H1 (cell line): ENCODE measurements around the gene FOXP2. TPM values are rescaled to one million over a fixed set of nuclear protein-coding genes. Genes with fewer than 3 reads are reported as not detected.

ENCODE experiments used
- CTCF ChIA-PET: fragments of 300-600 bp; sonication (Branson Sonifier 250); formaldehyde crosslinking; loops from one replicate; lab custom pipeline; 2021; ENCODE audit not compliant: partially characterized antibody; lab: Charles Lee
- POLR2A ChIA-PET: fragments of 300-600 bp; sonication (Branson Sonifier 250); formaldehyde crosslinking; loops from one replicate; lab custom pipeline; 2021; ENCODE audit warnings: inconsistent platforms; ENCODE audit not compliant: partially characterized antibody; lab: Charles Lee
- DNase-seq, 2 experiments: peaks; one replicate each; pipeline versions ENCODE4 v3.0.0 to v3.0.0-alpha.2; 2010 to 2022; ENCODE audit warnings: low spot score in 2 of 2, low read depth in 1 of 2, mixed read lengths in 1 of 2
- FAIRE-seq: peaks from 2 replicates; lab custom pipeline; 2011; peaks lifted over from hg19 to GRCh38; lab: Jason Lieb, UNC
- H2AFZ ChIP-seq: 2 replicates; pipeline ENCODE4 v1.8.1; 2012; ENCODE audit warnings: low read length, inconsistent platforms
- H2AK5ac ChIP-seq: 2 replicates; pipeline ENCODE4 v1.6.1; 2013; ENCODE audit warnings: low read depth, low read length
- H2BK120ac ChIP-seq: replicated peaks from 2 replicates; pipeline ENCODE3; 2013; ENCODE audit warnings: low read depth, low read length, inconsistent platforms
- H2BK12ac ChIP-seq: 2 replicates; pipeline ENCODE4 v1.6.1; 2013; ENCODE audit warnings: low read depth, low read length
- H2BK15ac ChIP-seq: 2 replicates; pipeline ENCODE4 v1.6.1; 2013; ENCODE audit warnings: low read length
- H2BK20ac ChIP-seq: 2 replicates; pipeline ENCODE4 v1.6.1; 2013; ENCODE audit warnings: low read length
- H2BK5ac ChIP-seq: 2 replicates; pipeline ENCODE4 v1.6.1; 2013; ENCODE audit warnings: low read depth, low read length
- H3K14ac ChIP-seq: 2 replicates; pipeline ENCODE4 v1.6.1; 2013; ENCODE audit warnings: inconsistent platforms; ENCODE audit not compliant: insufficient read length
- H3K18ac ChIP-seq: 2 replicates; pipeline ENCODE4 v1.6.1; 2013; ENCODE audit warnings: low read length; ENCODE audit errors: extremely low read depth
- H3K23ac ChIP-seq: 2 replicates; pipeline ENCODE4 v1.6.1; 2013; ENCODE audit warnings: inconsistent platforms; ENCODE audit not compliant: insufficient read length
- H3K23me2 ChIP-seq: 2 replicates; pipeline ENCODE4 v1.6.1; 2013; ENCODE audit warnings: low read depth, low read length
- H3K27ac ChIP-seq: 2 replicates; pipeline ENCODE4 v1.6.1; 2011; ENCODE audit warnings: low read depth, low read length, inconsistent platforms
- H3K27me3 ChIP-seq, 4 experiments: replicated peaks in 1 of 4; 1 replicate in 1 of 4; 2 replicates in 3 of 4; pipeline versions ENCODE4 v1.6.1 to v1.8.1; 2011 to 2013; ENCODE audit warnings: low read length in 3 of 4, mild to moderate bottlenecking in 3 of 4, inconsistent platforms in 2 of 4, mixed read lengths in 2 of 4, moderate library complexity in 1 of 4; ENCODE audit not compliant: control insufficient read depth in 3 of 4, insufficient read depth in 3 of 4; ENCODE audit errors: extremely low read depth in 1 of 4
- H3K36me3 ChIP-seq, 4 experiments: 2 replicates each; pipeline versions ENCODE4 v1.6.1 to v1.8.1; 2011 to 2013; ENCODE audit warnings: mild to moderate bottlenecking in 4 of 4, low read length in 3 of 4, moderate library complexity in 2 of 4, control low read depth in 1 of 4, inconsistent platforms in 1 of 4; ENCODE audit not compliant: insufficient read depth in 4 of 4, control insufficient read depth in 2 of 4
- H3K4ac ChIP-seq: replicated peaks from 2 replicates; pipeline ENCODE3; 2013; ENCODE audit warnings: low read length, low read depth, mixed read lengths, inconsistent platforms; ENCODE audit not compliant: insufficient read length
- H3K4me1 ChIP-seq, 4 experiments: replicated peaks in 1 of 4; 1 replicate in 1 of 4; 2 replicates in 3 of 4; pipeline versions ENCODE4 v1.6.1 to v1.8.1; 2011 to 2013; ENCODE audit warnings: low read length in 3 of 4, inconsistent platforms in 2 of 4, mixed read lengths in 1 of 4; ENCODE audit not compliant: insufficient read depth in 4 of 4, control insufficient read depth in 3 of 4
- H3K4me2 ChIP-seq, 2 experiments: 2 replicates each; pipeline versions ENCODE4 v1.6.1 to v1.8.1; 2011 to 2013; ENCODE audit warnings: low read depth in 2 of 2, low read length in 2 of 2, control low read depth in 1 of 2, inconsistent platforms in 1 of 2, mild to moderate bottlenecking in 1 of 2; ENCODE audit not compliant: insufficient read depth in 1 of 2
- H3K4me3 ChIP-seq, 4 experiments: fragments of 200-600, 300-600 bp in 1 of 4; sonication (generic), shearing (Covaris generic), sonication (Bioruptor Twin) in 1 of 4; 2 replicates each; pipeline versions ENCODE4 v1.5.1 to v1.8.1; 2011 to 2016; ENCODE audit warnings: low read length in 4 of 4, low read depth in 3 of 4, control low read depth in 2 of 4, inconsistent platforms in 2 of 4, mild to moderate bottlenecking in 2 of 4, mixed read lengths in 1 of 4, moderate library complexity in 1 of 4; ENCODE audit not compliant: insufficient read depth in 2 of 4; ENCODE audit errors: extremely low read depth in 1 of 4
- H3K56ac ChIP-seq: replicated peaks from 2 replicates; pipeline ENCODE3; 2013; ENCODE audit warnings: low read depth, mild to moderate bottlenecking, mixed read lengths, low read length, inconsistent platforms; ENCODE audit not compliant: insufficient read length
- H3K79me1 ChIP-seq: 2 replicates; pipeline ENCODE4 v1.6.1; 2013; ENCODE audit warnings: low read depth, low read length, control low read depth
- H3K79me2 ChIP-seq, 2 experiments: 2 replicates each; pipeline versions ENCODE4 v1.6.1 to v1.8.1; 2012 to 2013; ENCODE audit warnings: low read length in 2 of 2, mild to moderate bottlenecking in 2 of 2, inconsistent platforms in 1 of 2; ENCODE audit not compliant: insufficient read depth in 2 of 2, control insufficient read depth in 1 of 2
- H3K9ac ChIP-seq, 4 experiments: replicated peaks in 1 of 4; 1 replicate in 1 of 4; 2 replicates in 3 of 4; pipeline versions ENCODE4 v1.6.1 to v1.8.1; 2011 to 2013; ENCODE audit warnings: low read depth in 3 of 4, low read length in 3 of 4, control low read depth in 2 of 4, mild to moderate bottlenecking in 2 of 4, moderate library complexity in 2 of 4, inconsistent platforms in 1 of 4; ENCODE audit errors: extremely low read depth in 1 of 4
- H3K9me3 ChIP-seq, 2 experiments: 2 replicates each; pipeline versions ENCODE4 v1.6.1 to v1.8.1; 2012 to 2013; ENCODE audit warnings: mild to moderate bottlenecking in 2 of 2, moderate library complexity in 2 of 2, control low read depth in 1 of 2, inconsistent platforms in 1 of 2, low read depth in 1 of 2, low read length in 1 of 2, mixed read lengths in 1 of 2; ENCODE audit not compliant: insufficient read depth in 2 of 2
- H4K20me1 ChIP-seq, 2 experiments: replicated peaks in 1 of 2; 2 replicates each; pipeline versions ENCODE3 to v1.8.1; 2011 to 2013; ENCODE audit warnings: inconsistent platforms in 2 of 2, low read length in 2 of 2, mild to moderate bottlenecking in 1 of 2; ENCODE audit not compliant: insufficient read depth in 2 of 2, control insufficient read depth in 1 of 2
- H4K5ac ChIP-seq: 2 replicates; pipeline ENCODE4 v1.6.1; 2013; ENCODE audit warnings: low read length, low read depth, mixed read lengths, inconsistent platforms; ENCODE audit not compliant: insufficient read length
- H4K8ac ChIP-seq: 2 replicates; pipeline ENCODE4 v1.8.0; 2013; ENCODE audit warnings: mild to moderate bottlenecking, moderate library complexity, low read length, inconsistent platforms; ENCODE audit not compliant: insufficient read depth; ENCODE audit errors: extremely low read depth
- H4K91ac ChIP-seq: replicated peaks from 2 replicates; pipeline ENCODE3; 2013; ENCODE audit warnings: low read length, mixed read lengths, inconsistent platforms; ENCODE audit not compliant: insufficient read length
- BACH1 ChIP-seq: IDR thresholded peaks from 2 replicates; pipeline ENCODE4 v1.6.1; 2012; ENCODE audit warnings: low read length, improper control_type of control experiment
- CREB1 ChIP-seq: IDR thresholded peaks from 2 replicates; pipeline ENCODE4 v1.6.1; 2012; ENCODE audit warnings: inconsistent platforms
- EZH2 ChIP-seq: fragments of 200-600 bp; sonication (generic); IDR thresholded peaks from 2 replicates; pipeline ENCODE4 v1.7.1; 2012; ENCODE audit warnings: low read depth, mild to moderate bottlenecking, moderate library complexity, low read length, inconsistent platforms; ENCODE audit not compliant: severe bottlenecking
- GABPA ChIP-seq: IDR thresholded peaks from 2 replicates; pipeline ENCODE4 v1.6.1; 2011; ENCODE audit warnings: mild to moderate bottlenecking, low read length, moderate library complexity, borderline replicate concordance; ENCODE audit not compliant: insufficient read depth
- KDM4A ChIP-seq: IDR thresholded peaks from one replicate; pipeline ENCODE4 v1.7.1; 2012; ENCODE audit warnings: low read depth, mild to moderate bottlenecking, moderate library complexity, low read length, inconsistent platforms; ENCODE audit not compliant: severe bottlenecking
- POLR2A ChIP-seq, 2 experiments: IDR thresholded peaks; 1 replicate in 1 of 2; 2 replicates in 1 of 2; pipeline ENCODE4 v1.6.1; 2011; ENCODE audit warnings: low read depth in 2 of 2, low read length in 2 of 2, mild to moderate bottlenecking in 2 of 2; ENCODE audit errors: control extremely low read depth in 1 of 2
- POLR2AphosphoS5 ChIP-seq: IDR thresholded peaks from 2 replicates; pipeline ENCODE4 v1.6.1; 2011; ENCODE audit warnings: low read depth, low read length
- RFX5 ChIP-seq: IDR thresholded peaks from 2 replicates; pipeline ENCODE4 v1.6.1; 2011; ENCODE audit warnings: low read depth, low read length, improper control_type of control experiment, borderline replicate concordance
- RNF2 ChIP-seq: fragments of 200-900, 300-1000 bp; sonication (generic); IDR thresholded peaks from 2 replicates; pipeline ENCODE4 v1.7.1; 2016; ENCODE audit warnings: borderline replicate concordance, low read depth, mild to moderate bottlenecking, antibody characterized with exemption, low read length; ENCODE audit not compliant: poor library complexity, severe bottlenecking; ENCODE audit errors: missing control alignments
- TAF7 ChIP-seq: optimal IDR thresholded peaks from 2 replicates; pipeline ENCODE3; 2011; ENCODE audit warnings: low read depth, mild to moderate bottlenecking, inconsistent platforms, low read length, moderate library complexity, borderline replicate concordance
- ZNF274 ChIP-seq: IDR thresholded peaks from 2 replicates; pipeline ENCODE4 v1.7.0; 2012; ENCODE audit warnings: low read length, borderline replicate concordance; ENCODE audit errors: extremely low read depth
- WGBS, 2 experiments: shearing (Covaris generic) in 1 of 2; methylation state at CpG; one replicate each; pipeline versions ENCODE4 v1.1.6 to v1.1.7; 2013 to 2015; ENCODE audit warnings: low lambda C conversion rate in 2 of 2, mixed read lengths in 2 of 2, inconsistent platforms in 1 of 2, low coverage in 1 of 2, missing lambda C conversion rate in 1 of 2; ENCODE audit not compliant: insufficient replicate concordance in 2 of 2, insufficient coverage in 1 of 2, insufficient read length in 1 of 2; ENCODE audit errors: extremely low coverage in 1 of 2, missing lambda C conversion rate in 1 of 2; 5-methylcytosine and 5-hydroxymethylcytosine counted together
- polyA plus RNA-seq, 7 experiments: library from polyadenylated mRNA; depleted of rRNA in 3 of 7; stranded (reverse) in 5 of 7; unstranded in 2 of 7; fragments of >200 nt in 5 of 7; fragments of 200-250 nt in 2 of 7; gene quantifications; 1 replicate in 5 of 7; 2 replicates in 1 of 7; 4 replicates in 1 of 7; pipeline versions ENCODE4 v1.2.1 to v1.2.3, GENCODE V29; 2011 to 2013; ENCODE audit warnings: missing spikeins in 2 of 7, mixed read lengths in 2 of 7
- total RNA-seq: library from RNA; stranded (reverse); fragmentation: NEBNext Ultra II Directional; extraction: Animal tissue kit (Norgen Biotek cat#: 25700); gene quantifications from 2 replicates; pipeline ENCODE4 v1.2.1, GENCODE V29; 2021
- TF ChIP-seq, protein P1 (sequence below), 3 experiments: IDR thresholded peaks; 1 replicate in 2 of 3; 2 replicates in 1 of 3; pipeline versions ENCODE4 v1.5.1 to v1.6.1; 2011; ENCODE audit warnings: low read length in 3 of 3, mild to moderate bottlenecking in 3 of 3, inconsistent platforms in 2 of 3, low read depth in 1 of 3, moderate library complexity in 1 of 3; ENCODE audit not compliant: insufficient read depth in 1 of 3; ENCODE audit errors: control extremely low read depth in 1 of 3

The FOXP2 gene
- total and polyA plus RNA-seq, 2 of the 8 experiments (the other 6 are each of a cell fraction or from before 2014, with no cell fraction given), result 0.09 to 0.43 TPM

DNA sequence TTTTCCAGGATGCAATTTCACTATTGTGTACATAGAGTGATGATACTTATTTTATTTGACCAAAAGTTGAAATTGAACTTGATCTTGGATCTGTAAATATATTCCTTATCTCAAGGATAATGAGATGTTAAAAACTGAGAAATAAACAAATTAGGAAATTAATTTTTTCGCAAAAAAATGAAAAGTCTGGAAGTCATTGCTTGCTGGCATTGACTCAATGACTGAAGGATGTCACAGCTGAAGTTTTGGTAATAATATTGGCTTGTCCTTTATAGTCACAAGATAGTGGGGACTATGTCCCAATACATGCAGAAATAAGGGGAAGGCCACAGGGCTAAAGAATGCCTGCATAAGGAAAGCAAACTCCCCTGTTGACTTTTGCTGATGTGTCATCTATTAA, 92.8 kb downstream of the FOXP2 start:
- H3K36me3 ChIP-seq, result no peaks in the 10 kb centered on the region
- WGBS, 2 experiments, result 88% methylated on average over 1 of the region's 1 CpG; no CpG with 5 or more reads in 1 of the 2 experiments
- no peaks in the 10 kb centered on the region for H4K20me1 ChIP-seq
- no peak overlapping the region for H4K91ac ChIP-seq
- no peaks in the 10 kb centered on the region for H3K27me3 ChIP-seq
- no peaks in the 10 kb centered on the region for H3K9me3 ChIP-seq
- H3K4me2 ChIP-seq, result no peak overlapping the region
- no peak overlapping the region for H4K5ac ChIP-seq
- no peak overlapping the region for H3K18ac ChIP-seq
- H3K4me3 ChIP-seq, result no peak overlapping the region
- ChIA-PET POLR2A (no interaction called here), CTCF (no interaction called here)
- H2BK12ac ChIP-seq, result no peak overlapping the region
- no peak overlapping the region for H3K56ac ChIP-seq
- no peak overlapping the region for H2AK5ac ChIP-seq
- FAIRE-seq, result no peak
- H3K23ac ChIP-seq, result no peak overlapping the region
- H3K79me2 ChIP-seq, result no peaks in the 10 kb centered on the region
- H3K4ac ChIP-seq, result no peak overlapping the region
- DNase-seq, result no peak
- no peak overlapping the region for H2AFZ ChIP-seq
- no peak overlapping the region for H4K8ac ChIP-seq
- no peak overlapping the region for H2BK20ac ChIP-seq
- H3K27ac ChIP-seq, result no peak overlapping the region
- no peak overlapping the region for H2BK15ac ChIP-seq
- no peak overlapping the region for H2BK120ac ChIP-seq
- H2BK5ac ChIP-seq, result no peak overlapping the region
- H3K23me2 ChIP-seq, result no peaks in the 10 kb centered on the region
- H3K14ac ChIP-seq, result no peak overlapping the region
- no peaks in the 10 kb centered on the region for H3K4me1 ChIP-seq
- H3K9ac ChIP-seq, result no peak overlapping the region
- H3K79me1 ChIP-seq, result no peaks in the 10 kb centered on the region
- TF ChIP-seq BACH1, result no peak
- TF ChIP-seq RFX5, result no peak
- TF ChIP-seq CREB1, result no peak
- no peak for TF ChIP-seq GABPA
- TF ChIP-seq KDM4A, result no peak
- no peak for TF ChIP-seq TAF7
- TF ChIP-seq, protein P1, sequence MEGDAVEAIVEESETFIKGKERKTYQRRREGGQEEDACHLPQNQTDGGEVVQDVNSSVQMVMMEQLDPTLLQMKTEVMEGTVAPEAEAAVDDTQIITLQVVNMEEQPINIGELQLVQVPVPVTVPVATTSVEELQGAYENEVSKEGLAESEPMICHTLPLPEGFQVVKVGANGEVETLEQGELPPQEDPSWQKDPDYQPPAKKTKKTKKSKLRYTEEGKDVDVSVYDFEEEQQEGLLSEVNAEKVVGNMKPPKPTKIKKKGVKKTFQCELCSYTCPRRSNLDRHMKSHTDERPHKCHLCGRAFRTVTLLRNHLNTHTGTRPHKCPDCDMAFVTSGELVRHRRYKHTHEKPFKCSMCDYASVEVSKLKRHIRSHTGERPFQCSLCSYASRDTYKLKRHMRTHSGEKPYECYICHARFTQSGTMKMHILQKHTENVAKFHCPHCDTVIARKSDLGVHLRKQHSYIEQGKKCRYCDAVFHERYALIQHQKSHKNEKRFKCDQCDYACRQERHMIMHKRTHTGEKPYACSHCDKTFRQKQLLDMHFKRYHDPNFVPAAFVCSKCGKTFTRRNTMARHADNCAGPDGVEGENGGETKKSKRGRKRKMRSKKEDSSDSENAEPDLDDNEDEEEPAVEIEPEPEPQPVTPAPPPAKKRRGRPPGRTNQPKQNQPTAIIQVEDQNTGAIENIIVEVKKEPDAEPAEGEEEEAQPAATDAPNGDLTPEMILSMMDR (IDR thresholded peaks at IDR 0.05; ENCODE audit: control extremely low read depth in 1 of 3, insufficient read depth in 1 of 3, low read depth in 1 of 3, low read length in 3 of 3), result no peak
- no peak for TF ChIP-seq RNF2
- no peak for TF ChIP-seq POLR2A (IDR thresholded peaks at IDR 0.05; ENCODE audit: control extremely low read depth in 1 of 2, low read depth in 2 of 2, low read length in 2 of 2)
- TF ChIP-seq EZH2, result no peak
- TF ChIP-seq ZNF274, result no peak
- no peak for TF ChIP-seq POLR2AphosphoS5
